ENCODE measurements around the gene CCDC12.

The CCDC12 gene

GRCh38 chr3:46939578-46940445 is 36.7 kb downstream of the CCDC12 start:
- no peak overlapping the region for H3K4me3 ChIP-seq (ENCODE audit: insufficient read depth, low read length, poor library complexity, severe bottlenecking)

GRCh38 chr3:46938118-46938517 is 38.4 kb downstream of the CCDC12 start:
- Histone ChIP-seq H3K79me2 (ENCODE audit: insufficient read depth, low read length) (peaks cover 85% of the 10 kb centered on the region), H3K9ac (ENCODE audit: low read length) (no peak overlapping the region), H3K4me3 (ENCODE audit: insufficient read depth, low read length, poor library complexity, severe bottlenecking) (no peak overlapping the region), H3K9me2 (replicated peaks; ENCODE audit: insufficient read depth, low read length) (no peaks in the 10 kb centered on the region), H3K27me3 (ENCODE audit: low read length) (no peaks in the 10 kb centered on the region), H4K20me1 (ENCODE audit: low read depth, low read length) (no peaks in the 10 kb centered on the region; the same call in 1 of the 2 replicates), H3F3A (ENCODE audit: insufficient read depth) (peaks cover 5% of the 10 kb centered on the region; the same call in 1 of the 2 replicates), H3K36me3 (ENCODE audit: low read length) (no peaks in the 10 kb centered on the region), H3K9me3 (ENCODE audit: insufficient read depth, low read length) (no peaks in the 10 kb centered on the region), H3K27ac (ENCODE audit: low read depth, low read length) (no peak overlapping the region), H3K4me2 (ENCODE audit: low read depth, low read length, poor library complexity, severe bottlenecking) (no peak overlapping the region), H2AFZ (ENCODE audit: low read depth, low read length, severe bottlenecking) (no peak overlapping the region)
- TF ChIP-seq, protein P1, sequence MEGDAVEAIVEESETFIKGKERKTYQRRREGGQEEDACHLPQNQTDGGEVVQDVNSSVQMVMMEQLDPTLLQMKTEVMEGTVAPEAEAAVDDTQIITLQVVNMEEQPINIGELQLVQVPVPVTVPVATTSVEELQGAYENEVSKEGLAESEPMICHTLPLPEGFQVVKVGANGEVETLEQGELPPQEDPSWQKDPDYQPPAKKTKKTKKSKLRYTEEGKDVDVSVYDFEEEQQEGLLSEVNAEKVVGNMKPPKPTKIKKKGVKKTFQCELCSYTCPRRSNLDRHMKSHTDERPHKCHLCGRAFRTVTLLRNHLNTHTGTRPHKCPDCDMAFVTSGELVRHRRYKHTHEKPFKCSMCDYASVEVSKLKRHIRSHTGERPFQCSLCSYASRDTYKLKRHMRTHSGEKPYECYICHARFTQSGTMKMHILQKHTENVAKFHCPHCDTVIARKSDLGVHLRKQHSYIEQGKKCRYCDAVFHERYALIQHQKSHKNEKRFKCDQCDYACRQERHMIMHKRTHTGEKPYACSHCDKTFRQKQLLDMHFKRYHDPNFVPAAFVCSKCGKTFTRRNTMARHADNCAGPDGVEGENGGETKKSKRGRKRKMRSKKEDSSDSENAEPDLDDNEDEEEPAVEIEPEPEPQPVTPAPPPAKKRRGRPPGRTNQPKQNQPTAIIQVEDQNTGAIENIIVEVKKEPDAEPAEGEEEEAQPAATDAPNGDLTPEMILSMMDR (IDR thresholded peaks at IDR 0.05; ENCODE audit: insufficient read depth, low read length, poor library complexity, severe bottlenecking): no peak
- TF ChIP-seq EZH2phosphoT487 (conservative IDR thresholded peaks at IDR 0.05; ENCODE audit: low read length): no peak

More at GRCh38 chr3:46939578-46940445, 36.7 kb downstream of the CCDC12 start:
- Histone ChIP-seq H3K9me2 (replicated peaks; ENCODE audit: insufficient read depth, low read length) (no peaks in the 10 kb centered on the region), H2AFZ (ENCODE audit: low read depth, low read length, severe bottlenecking) (no peak overlapping the region), H3K9me3 (ENCODE audit: insufficient read depth, low read length) (no peaks in the 10 kb centered on the region), H3K9ac (ENCODE audit: low read length) (no peak overlapping the region), H3K36me3 (ENCODE audit: low read length) (no peaks in the 10 kb centered on the region), H3F3A (ENCODE audit: insufficient read depth) (no peaks in the 10 kb centered on the region), H3K27ac (ENCODE audit: low read depth, low read length) (no peak overlapping the region), H4K20me1 (ENCODE audit: low read depth, low read length) (no peaks in the 10 kb centered on the region; the same call in 1 of the 2 replicates), H3K4me2 (ENCODE audit: low read depth, low read length, poor library complexity, severe bottlenecking) (no peak overlapping the region), H3K27me3 (ENCODE audit: low read length) (no peaks in the 10 kb centered on the region), H3K79me2 (ENCODE audit: insufficient read depth, low read length) (peaks cover 86% of the 10 kb centered on the region)
- TF ChIP-seq EZH2phosphoT487 (conservative IDR thresholded peaks at IDR 0.05; ENCODE audit: low read length): no peak
- TF ChIP-seq, protein P1 (IDR thresholded peaks at IDR 0.05; ENCODE audit: insufficient read depth, low read length, poor library complexity, severe bottlenecking): no peak

DNA sequence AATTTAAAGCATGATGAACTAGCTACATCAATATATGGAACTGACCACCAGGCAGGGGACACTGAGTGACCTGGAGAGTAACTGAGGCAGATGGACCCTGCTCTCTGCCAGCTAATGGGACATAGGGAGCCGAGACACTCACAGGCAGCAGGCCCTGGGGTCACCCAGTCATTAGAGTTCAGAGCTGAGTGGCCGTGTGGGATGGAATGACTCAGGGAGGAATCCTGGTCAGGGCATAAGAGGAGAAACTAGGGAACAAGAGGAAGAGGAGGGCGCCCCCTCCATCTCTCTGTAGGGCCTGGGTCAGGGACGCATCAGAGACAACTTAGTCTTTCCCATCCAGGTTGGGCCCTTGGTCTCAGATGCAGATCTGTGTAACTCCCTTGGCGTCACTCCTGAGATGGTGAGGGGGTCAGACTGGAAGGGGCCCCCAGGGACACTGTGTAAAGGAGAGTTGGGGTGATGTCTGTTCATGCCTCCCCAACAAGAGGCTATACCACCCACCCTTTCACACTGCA is 39.8 kb downstream of the CCDC12 start:
- Histone ChIP-seq H3K9me3 (ENCODE audit: insufficient read depth, low read length) (no peaks in the 10 kb centered on the region), H3K79me2 (ENCODE audit: insufficient read depth, low read length) (peaks cover 85% of the 10 kb centered on the region), H3F3A (ENCODE audit: insufficient read depth) (peaks cover 14% of the 10 kb centered on the region), H3K4me2 (ENCODE audit: low read depth, low read length, poor library complexity, severe bottlenecking) (no peak overlapping the region), H3K9ac (ENCODE audit: low read length) (no peak overlapping the region), H3K4me3 (ENCODE audit: insufficient read depth, low read length, poor library complexity, severe bottlenecking) (no peak overlapping the region), H2AFZ (ENCODE audit: low read depth, low read length, severe bottlenecking) (no peak overlapping the region), H3K27ac (ENCODE audit: low read depth, low read length) (no peak overlapping the region), H3K27me3 (ENCODE audit: low read length) (no peaks in the 10 kb centered on the region), H3K9me2 (replicated peaks; ENCODE audit: insufficient read depth, low read length) (no peaks in the 10 kb centered on the region), H3K36me3 (ENCODE audit: low read length) (no peaks in the 10 kb centered on the region), H4K20me1 (ENCODE audit: low read depth, low read length) (no peaks in the 10 kb centered on the region)
- TF ChIP-seq, protein P1 (IDR thresholded peaks at IDR 0.05; ENCODE audit: insufficient read depth, low read length, poor library complexity, severe bottlenecking): no peak
- no peak for TF ChIP-seq EZH2phosphoT487 (conservative IDR thresholded peaks at IDR 0.05; ENCODE audit: low read length)

All from SU-DHL-6 (cell line).